Lower leg skin (tissue), 3 donors: ENCODE measurements around the gene BCAR1.

Experiments used
- POLR2A ChIP-seq, 2 donors: fragments of 450-650 bp; IDR thresholded peaks; one replicate each; pipeline ENCODE4 v1.6.1; 2016 to 2017; ENCODE audit warnings: antibody characterized with exemption in 2 of 2, mild to moderate bottlenecking in 1 of 2, moderate library complexity in 1 of 2
- TF ChIP-seq, protein P1 (sequence below), 3 donors: fragments of 450-650 bp; IDR thresholded peaks; one replicate each; pipeline ENCODE4 v1.5.1; 2016; ENCODE audit warnings: antibody characterized with exemption in 3 of 3, mild to moderate bottlenecking in 3 of 3, moderate library complexity in 2 of 3

DNA sequence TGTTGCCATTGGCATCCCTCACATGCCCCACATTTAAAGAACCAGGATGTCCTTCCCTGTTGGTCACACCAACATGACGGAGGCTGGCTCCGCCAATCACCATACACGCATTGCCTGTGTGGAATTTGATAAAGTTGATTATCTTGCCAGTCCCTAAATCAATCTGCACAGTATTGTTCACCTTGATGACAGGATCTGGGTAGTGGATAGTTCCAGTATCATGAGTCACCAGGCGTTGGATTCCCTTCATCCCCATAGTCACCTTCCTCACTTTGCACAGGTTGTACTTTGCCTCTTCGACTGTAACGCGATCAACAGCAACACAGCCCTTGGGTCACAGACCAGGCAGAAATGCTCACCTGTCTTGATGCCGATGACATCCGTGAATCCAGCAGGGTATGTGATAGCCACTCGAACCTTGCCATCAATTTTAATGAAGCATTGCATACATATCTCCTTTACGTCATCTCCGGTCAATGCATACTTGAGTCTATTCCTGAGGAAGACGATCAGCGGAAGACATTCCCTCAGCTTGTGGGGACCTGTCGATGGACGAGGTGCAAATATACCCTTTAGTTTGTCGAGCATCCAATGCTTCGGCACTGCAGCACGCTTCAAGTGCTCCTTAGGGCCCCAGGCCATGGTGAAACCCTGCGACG lies 58.7 kb downstream of the BCAR1 start:
- TF ChIP-seq, protein P1, sequence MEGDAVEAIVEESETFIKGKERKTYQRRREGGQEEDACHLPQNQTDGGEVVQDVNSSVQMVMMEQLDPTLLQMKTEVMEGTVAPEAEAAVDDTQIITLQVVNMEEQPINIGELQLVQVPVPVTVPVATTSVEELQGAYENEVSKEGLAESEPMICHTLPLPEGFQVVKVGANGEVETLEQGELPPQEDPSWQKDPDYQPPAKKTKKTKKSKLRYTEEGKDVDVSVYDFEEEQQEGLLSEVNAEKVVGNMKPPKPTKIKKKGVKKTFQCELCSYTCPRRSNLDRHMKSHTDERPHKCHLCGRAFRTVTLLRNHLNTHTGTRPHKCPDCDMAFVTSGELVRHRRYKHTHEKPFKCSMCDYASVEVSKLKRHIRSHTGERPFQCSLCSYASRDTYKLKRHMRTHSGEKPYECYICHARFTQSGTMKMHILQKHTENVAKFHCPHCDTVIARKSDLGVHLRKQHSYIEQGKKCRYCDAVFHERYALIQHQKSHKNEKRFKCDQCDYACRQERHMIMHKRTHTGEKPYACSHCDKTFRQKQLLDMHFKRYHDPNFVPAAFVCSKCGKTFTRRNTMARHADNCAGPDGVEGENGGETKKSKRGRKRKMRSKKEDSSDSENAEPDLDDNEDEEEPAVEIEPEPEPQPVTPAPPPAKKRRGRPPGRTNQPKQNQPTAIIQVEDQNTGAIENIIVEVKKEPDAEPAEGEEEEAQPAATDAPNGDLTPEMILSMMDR (IDR thresholded peaks at IDR 0.05), result no peak
- no peak for TF ChIP-seq POLR2A (IDR thresholded peaks at IDR 0.05)
